H1 (cell line): ENCODE data around the gene PSME1. TPM values are rescaled to one million over a fixed set of nuclear protein-coding genes. Genes with fewer than 3 reads are reported as not detected.

Experiments
- CTCF ChIA-PET: fragments of 300-600 bp; sonication (Branson Sonifier 250); formaldehyde crosslinking; loops from one replicate; lab custom pipeline; 2021; ENCODE audit not compliant: partially characterized antibody; lab: Charles Lee
- POLR2A ChIA-PET: fragments of 300-600 bp; sonication (Branson Sonifier 250); formaldehyde crosslinking; loops from one replicate; lab custom pipeline; 2021; ENCODE audit warnings: inconsistent platforms; ENCODE audit not compliant: partially characterized antibody; lab: Charles Lee
- DNase-seq, 2 experiments: peaks; one replicate each; pipeline versions ENCODE4 v3.0.0 to v3.0.0-alpha.2; 2010 to 2022; ENCODE audit warnings: low spot score in 2 of 2, low read depth in 1 of 2, mixed read lengths in 1 of 2
- FAIRE-seq: peaks from 2 replicates; lab custom pipeline; 2011; peaks lifted over from hg19 to GRCh38; lab: Jason Lieb, UNC
- H2AFZ ChIP-seq: 2 replicates; pipeline ENCODE4 v1.8.1; 2012; ENCODE audit warnings: low read length, inconsistent platforms
- H2AK5ac ChIP-seq: 2 replicates; pipeline ENCODE4 v1.6.1; 2013; ENCODE audit warnings: low read depth, low read length
- H2BK120ac ChIP-seq: replicated peaks from 2 replicates; pipeline ENCODE3; 2013; ENCODE audit warnings: low read depth, low read length, inconsistent platforms
- H2BK12ac ChIP-seq: 2 replicates; pipeline ENCODE4 v1.6.1; 2013; ENCODE audit warnings: low read depth, low read length
- H2BK15ac ChIP-seq: 2 replicates; pipeline ENCODE4 v1.6.1; 2013; ENCODE audit warnings: low read length
- H2BK20ac ChIP-seq: 2 replicates; pipeline ENCODE4 v1.6.1; 2013; ENCODE audit warnings: low read length
- H2BK5ac ChIP-seq: 2 replicates; pipeline ENCODE4 v1.6.1; 2013; ENCODE audit warnings: low read depth, low read length
- H3K14ac ChIP-seq: 2 replicates; pipeline ENCODE4 v1.6.1; 2013; ENCODE audit warnings: inconsistent platforms; ENCODE audit not compliant: insufficient read length
- H3K18ac ChIP-seq: 2 replicates; pipeline ENCODE4 v1.6.1; 2013; ENCODE audit warnings: low read length; ENCODE audit errors: extremely low read depth
- H3K23ac ChIP-seq: 2 replicates; pipeline ENCODE4 v1.6.1; 2013; ENCODE audit warnings: inconsistent platforms; ENCODE audit not compliant: insufficient read length
- H3K23me2 ChIP-seq: 2 replicates; pipeline ENCODE4 v1.6.1; 2013; ENCODE audit warnings: low read depth, low read length
- H3K27ac ChIP-seq: 2 replicates; pipeline ENCODE4 v1.6.1; 2011; ENCODE audit warnings: low read depth, low read length, inconsistent platforms
- H3K27me3 ChIP-seq, 4 experiments: replicated peaks in 1 of 4; 1 replicate in 1 of 4; 2 replicates in 3 of 4; pipeline versions ENCODE4 v1.6.1 to v1.8.1; 2011 to 2013; ENCODE audit warnings: low read length in 3 of 4, mild to moderate bottlenecking in 3 of 4, inconsistent platforms in 2 of 4, mixed read lengths in 2 of 4, moderate library complexity in 1 of 4; ENCODE audit not compliant: control insufficient read depth in 3 of 4, insufficient read depth in 3 of 4; ENCODE audit errors: extremely low read depth in 1 of 4
- H3K36me3 ChIP-seq, 4 experiments: 2 replicates each; pipeline versions ENCODE4 v1.6.1 to v1.8.1; 2011 to 2013; ENCODE audit warnings: mild to moderate bottlenecking in 4 of 4, low read length in 3 of 4, moderate library complexity in 2 of 4, control low read depth in 1 of 4, inconsistent platforms in 1 of 4; ENCODE audit not compliant: insufficient read depth in 4 of 4, control insufficient read depth in 2 of 4
- H3K4ac ChIP-seq: replicated peaks from 2 replicates; pipeline ENCODE3; 2013; ENCODE audit warnings: low read length, low read depth, mixed read lengths, inconsistent platforms; ENCODE audit not compliant: insufficient read length
- H3K4me1 ChIP-seq, 4 experiments: replicated peaks in 1 of 4; 1 replicate in 1 of 4; 2 replicates in 3 of 4; pipeline versions ENCODE4 v1.6.1 to v1.8.1; 2011 to 2013; ENCODE audit warnings: low read length in 3 of 4, inconsistent platforms in 2 of 4, mixed read lengths in 1 of 4; ENCODE audit not compliant: insufficient read depth in 4 of 4, control insufficient read depth in 3 of 4
- H3K4me2 ChIP-seq, 2 experiments: 2 replicates each; pipeline versions ENCODE4 v1.6.1 to v1.8.1; 2011 to 2013; ENCODE audit warnings: low read depth in 2 of 2, low read length in 2 of 2, control low read depth in 1 of 2, inconsistent platforms in 1 of 2, mild to moderate bottlenecking in 1 of 2; ENCODE audit not compliant: insufficient read depth in 1 of 2
- H3K4me3 ChIP-seq, 4 experiments: fragments of 200-600, 300-600 bp in 1 of 4; sonication (generic), shearing (Covaris generic), sonication (Bioruptor Twin) in 1 of 4; 2 replicates each; pipeline versions ENCODE4 v1.5.1 to v1.8.1; 2011 to 2016; ENCODE audit warnings: low read length in 4 of 4, low read depth in 3 of 4, control low read depth in 2 of 4, inconsistent platforms in 2 of 4, mild to moderate bottlenecking in 2 of 4, mixed read lengths in 1 of 4, moderate library complexity in 1 of 4; ENCODE audit not compliant: insufficient read depth in 2 of 4; ENCODE audit errors: extremely low read depth in 1 of 4
- H3K56ac ChIP-seq: replicated peaks from 2 replicates; pipeline ENCODE3; 2013; ENCODE audit warnings: low read depth, mild to moderate bottlenecking, mixed read lengths, low read length, inconsistent platforms; ENCODE audit not compliant: insufficient read length
- H3K79me1 ChIP-seq: 2 replicates; pipeline ENCODE4 v1.6.1; 2013; ENCODE audit warnings: low read depth, low read length, control low read depth
- H3K79me2 ChIP-seq, 2 experiments: 2 replicates each; pipeline versions ENCODE4 v1.6.1 to v1.8.1; 2012 to 2013; ENCODE audit warnings: low read length in 2 of 2, mild to moderate bottlenecking in 2 of 2, inconsistent platforms in 1 of 2; ENCODE audit not compliant: insufficient read depth in 2 of 2, control insufficient read depth in 1 of 2
- H3K9ac ChIP-seq, 4 experiments: replicated peaks in 1 of 4; 1 replicate in 1 of 4; 2 replicates in 3 of 4; pipeline versions ENCODE4 v1.6.1 to v1.8.1; 2011 to 2013; ENCODE audit warnings: low read depth in 3 of 4, low read length in 3 of 4, control low read depth in 2 of 4, mild to moderate bottlenecking in 2 of 4, moderate library complexity in 2 of 4, inconsistent platforms in 1 of 4; ENCODE audit errors: extremely low read depth in 1 of 4
- H3K9me3 ChIP-seq, 2 experiments: 2 replicates each; pipeline versions ENCODE4 v1.6.1 to v1.8.1; 2012 to 2013; ENCODE audit warnings: mild to moderate bottlenecking in 2 of 2, moderate library complexity in 2 of 2, control low read depth in 1 of 2, inconsistent platforms in 1 of 2, low read depth in 1 of 2, low read length in 1 of 2, mixed read lengths in 1 of 2; ENCODE audit not compliant: insufficient read depth in 2 of 2
- H4K20me1 ChIP-seq, 2 experiments: replicated peaks in 1 of 2; 2 replicates each; pipeline versions ENCODE3 to v1.8.1; 2011 to 2013; ENCODE audit warnings: inconsistent platforms in 2 of 2, low read length in 2 of 2, mild to moderate bottlenecking in 1 of 2; ENCODE audit not compliant: insufficient read depth in 2 of 2, control insufficient read depth in 1 of 2
- H4K5ac ChIP-seq: 2 replicates; pipeline ENCODE4 v1.6.1; 2013; ENCODE audit warnings: low read length, low read depth, mixed read lengths, inconsistent platforms; ENCODE audit not compliant: insufficient read length
- H4K8ac ChIP-seq: 2 replicates; pipeline ENCODE4 v1.8.0; 2013; ENCODE audit warnings: mild to moderate bottlenecking, moderate library complexity, low read length, inconsistent platforms; ENCODE audit not compliant: insufficient read depth; ENCODE audit errors: extremely low read depth
- H4K91ac ChIP-seq: replicated peaks from 2 replicates; pipeline ENCODE3; 2013; ENCODE audit warnings: low read length, mixed read lengths, inconsistent platforms; ENCODE audit not compliant: insufficient read length
- EGR1 ChIP-seq: IDR thresholded peaks from 2 replicates; pipeline ENCODE4 v1.6.1; 2011; ENCODE audit warnings: low read depth, low read length, borderline replicate concordance
- MAX ChIP-seq: IDR thresholded peaks from 2 replicates; pipeline ENCODE4 v1.6.1; 2012; ENCODE audit warnings: inconsistent platforms
- POLR2AphosphoS5 ChIP-seq: IDR thresholded peaks from 2 replicates; pipeline ENCODE4 v1.6.1; 2011; ENCODE audit warnings: low read depth, low read length
- RAD21 ChIP-seq, 2 experiments: IDR thresholded peaks in 1 of 2; conservative IDR thresholded peaks in 1 of 2; 2 replicates each; pipeline ENCODE4 v1.6.1; 2011; ENCODE audit warnings: low read depth in 2 of 2, low read length in 2 of 2, improper control_type of control experiment in 1 of 2, inconsistent platforms in 1 of 2, mild to moderate bottlenecking in 1 of 2, moderate library complexity in 1 of 2
- SIN3A ChIP-seq, 2 experiments: IDR thresholded peaks in 1 of 2; conservative IDR thresholded peaks in 1 of 2; 2 replicates each; pipeline ENCODE4 v1.6.1; 2011 to 2012; ENCODE audit warnings: low read length in 2 of 2, improper control_type of control experiment in 1 of 2, low read depth in 1 of 2, mild to moderate bottlenecking in 1 of 2
- WGBS, 2 experiments: shearing (Covaris generic) in 1 of 2; methylation state at CpG; one replicate each; pipeline versions ENCODE4 v1.1.6 to v1.1.7; 2013 to 2015; ENCODE audit warnings: low lambda C conversion rate in 2 of 2, mixed read lengths in 2 of 2, inconsistent platforms in 1 of 2, low coverage in 1 of 2, missing lambda C conversion rate in 1 of 2; ENCODE audit not compliant: insufficient replicate concordance in 2 of 2, insufficient coverage in 1 of 2, insufficient read length in 1 of 2; ENCODE audit errors: extremely low coverage in 1 of 2, missing lambda C conversion rate in 1 of 2; 5-methylcytosine and 5-hydroxymethylcytosine counted together
- polyA plus RNA-seq, 7 experiments: library from polyadenylated mRNA; depleted of rRNA in 3 of 7; stranded (reverse) in 5 of 7; unstranded in 2 of 7; fragments of >200 nt in 5 of 7; fragments of 200-250 nt in 2 of 7; gene quantifications; 1 replicate in 5 of 7; 2 replicates in 1 of 7; 4 replicates in 1 of 7; pipeline versions ENCODE4 v1.2.1 to v1.2.3, GENCODE V29; 2011 to 2013; ENCODE audit warnings: missing spikeins in 2 of 7, mixed read lengths in 2 of 7
- total RNA-seq: library from RNA; stranded (reverse); fragmentation: NEBNext Ultra II Directional; extraction: Animal tissue kit (Norgen Biotek cat#: 25700); gene quantifications from 2 replicates; pipeline ENCODE4 v1.2.1, GENCODE V29; 2021

Gene PSME1
- total and polyA plus RNA-seq, 2 of the 8 experiments (the other 6 are each of a cell fraction or from before 2014, with no cell fraction given): 74.9 to 85.9 TPM

- Histone ChIP-seq H2AK5ac (no peak overlapping the region), H3K4me3 (no peak overlapping the region), H2BK5ac (no peak overlapping the region), H3K27me3 (no peaks in the 10 kb centered on the region), H3K23me2 (peaks cover 5% of the 10 kb centered on the region; the same call in 1 of the 2 replicates), H3K18ac (no peak overlapping the region), H2BK15ac (no peak overlapping the region), H4K5ac (no peak overlapping the region), H3K4ac (no peak overlapping the region), H2BK20ac (no peak overlapping the region), H4K20me1 (peaks cover 2 to 15% of the 10 kb centered on the region in 2 experiments), H2BK12ac (no peak overlapping the region), H3K79me2 (no peaks in the 10 kb centered on the region), H3K36me3 (peaks cover 10 to 29% (median 28%) of the 10 kb centered on the region in 4 experiments), H3K14ac (no peak overlapping the region), H3K23ac (no peak overlapping the region), H3K4me1 (peaks cover 0 to 9% (median 7%) of the 10 kb centered on the region in 4 experiments; a peak in 4 of 7 replicates), H3K9me3 (no peaks in the 10 kb centered on the region), H4K91ac (no peak overlapping the region), H3K4me2 (no peak overlapping the region), H3K79me1 (no peaks in the 10 kb centered on the region), H4K8ac (no peak overlapping the region), H3K56ac (no peak overlapping the region), H3K9ac (no peak overlapping the region), H2AFZ (no peak overlapping the region), H2BK120ac (no peak overlapping the region), H3K27ac (no peak overlapping the region)
- ChIA-PET POLR2A (interaction anchor here (1.2 to 10.7 kb wide), 9 partner anchors 11 to 102 kb away, joined by 4 to 158 read pairs (median 5); partner anchors contain the start of genes IPO4, IRF9 and PSME1), CTCF (interaction anchor here (1.0 to 1.1 kb wide), 3 partner anchors 65 to 126 kb away, joined by 3 to 4 read pairs (median 3); no protein-coding TSS in a partner anchor)
- TF ChIP-seq RAD21 (IDR thresholded peaks at IDR 0.05 in 1 of 2, conservative IDR thresholded peaks at IDR 0.05 in 1 of 2; ENCODE audit: low read depth in 2 of 2, low read length in 2 of 2): no peak
- TF ChIP-seq POLR2AphosphoS5: 0 out of 2 replicates have a peak, but pooled peaks have one; percentile 25
- no peak for TF ChIP-seq EGR1
- TF ChIP-seq SIN3A (conservative IDR thresholded peaks at IDR 0.05 in 1 of 2, IDR thresholded peaks at IDR 0.05 in 1 of 2; ENCODE audit: low read depth in 1 of 2, low read length in 2 of 2): no peak
- TF ChIP-seq MAX: no peak
- WGBS, 2 experiments: 93% methylated on average over 5 of the region's 5 CpGs; no CpG with 5 or more reads in 1 of the 2 experiments
- DNase-seq: no peak
- FAIRE-seq: no peak
These were observed 40.6 kb downstream of the PSME1 start for GRCh38 chr14:24176599-24176998.
